ENCODE measurements around the gene PTPRQ. TPM values are rescaled to one million over a fixed set of nuclear protein-coding genes. Genes with fewer than 3 reads are reported as not detected.

Gene PTPRQ
- total RNA-seq, 1 donor from 2014 or later: 0.07 TPM

GRCh38 chr12:80565271-80565670 lies 121.2 kb downstream of the PTPRQ start:
- no peak overlapping the region for H3K4me2 ChIP-seq

GRCh38 chr12:80567401-80567800 lies 123.4 kb downstream of the PTPRQ start:
- no peak overlapping the region for H3K27ac Mint-ChIP-seq
- H3K36me3 Mint-ChIP-seq: no peaks in the 10 kb centered on the region
- Histone ChIP-seq H3K9ac (no peak overlapping the region), H4K20me1 (ENCODE audit: low read depth) (no peaks in the 10 kb centered on the region), H3K36me3 (no peaks in the 10 kb centered on the region), H3F3A (ENCODE audit: low read depth) (no peaks in the 10 kb centered on the region), H3K4me1 (no peaks in the 10 kb centered on the region), H3K27ac (no peak overlapping the region), H3K27me3 (no peaks in the 10 kb centered on the region), H2AFZ (replicated peaks) (no peak overlapping the region), H3K9me3 (ENCODE audit: low read depth) (no peaks in the 10 kb centered on the region), H3K4me2 (no peak overlapping the region), H3K4me3 (no peak overlapping the region), H3K79me2 (ENCODE audit: low read depth) (no peaks in the 10 kb centered on the region)
- TF ChIP-seq EZH2 (IDR thresholded peaks at IDR 0.05) (no peak), EZH2phosphoT487 (IDR thresholded peaks at IDR 0.05) (no peak), CTCF (IDR thresholded peaks at IDR 0.05) (no peak)
- peaks cover 4% of the 10 kb centered on the region for H3K9me3 Mint-ChIP-seq
- H3K4me1 Mint-ChIP-seq: no peaks in the 10 kb centered on the region
- H3K4me3 Mint-ChIP-seq: no peak overlapping the region
- no peak for DNase-seq (ENCODE audit: low spot score)
- H3K27me3 Mint-ChIP-seq (ENCODE audit: insufficient read depth, low read depth): peaks cover 3% of the 10 kb centered on the region

More at GRCh38 chr12:80565271-80565670, 121.2 kb downstream of the PTPRQ start:
- DNase-seq (ENCODE audit: low spot score): no peak
- Histone ChIP-seq H3K27me3 (no peaks in the 10 kb centered on the region), H3K4me1 (no peaks in the 10 kb centered on the region), H3K36me3 (no peaks in the 10 kb centered on the region), H3F3A (ENCODE audit: low read depth) (no peaks in the 10 kb centered on the region), H2AFZ (replicated peaks) (no peak overlapping the region), H3K9ac (no peak overlapping the region), H3K79me2 (ENCODE audit: low read depth) (no peaks in the 10 kb centered on the region), H3K27ac (no peak overlapping the region), H4K20me1 (ENCODE audit: low read depth) (no peaks in the 10 kb centered on the region), H3K4me3 (no peak overlapping the region), H3K9me3 (ENCODE audit: low read depth) (no peaks in the 10 kb centered on the region)
- H3K9me3 Mint-ChIP-seq: peaks cover 4% of the 10 kb centered on the region
- no peaks in the 10 kb centered on the region for H3K36me3 Mint-ChIP-seq
- H3K27ac Mint-ChIP-seq: no peak overlapping the region
- TF ChIP-seq CTCF (IDR thresholded peaks at IDR 0.05) (no peak), EZH2phosphoT487 (IDR thresholded peaks at IDR 0.05) (no peak), EZH2 (IDR thresholded peaks at IDR 0.05) (no peak)
- H3K4me1 Mint-ChIP-seq: no peaks in the 10 kb centered on the region
- peaks cover 3% of the 10 kb centered on the region for H3K27me3 Mint-ChIP-seq (ENCODE audit: insufficient read depth, low read depth)
- H3K4me3 Mint-ChIP-seq: no peak overlapping the region

GRCh38 chr12:80576641-80577418 lies 132.8 kb downstream of the PTPRQ start:
- Mint-ChIP-seq H3K4me1 (no peaks in the 10 kb centered on the region), H3K27ac (no peak overlapping the region), H3K4me3 (no peak overlapping the region), H3K9me3 (no peaks in the 10 kb centered on the region), H3K27me3 (ENCODE audit: insufficient read depth, low read depth) (no peaks in the 10 kb centered on the region), H3K36me3 (no peaks in the 10 kb centered on the region)
- no peak overlapping the region for H3K4me3 ChIP-seq
- TF ChIP-seq CTCF (IDR thresholded peaks at IDR 0.05) (no peak), EZH2phosphoT487 (IDR thresholded peaks at IDR 0.05) (no peak), EZH2 (IDR thresholded peaks at IDR 0.05) (no peak)
- no peak overlapping the region for H3K9ac ChIP-seq
- no peak overlapping the region for H3K4me2 ChIP-seq
- H4K20me1 ChIP-seq (ENCODE audit: low read depth): no peaks in the 10 kb centered on the region
- H3K27me3 ChIP-seq: no peaks in the 10 kb centered on the region
- no peak overlapping the region for H3K27ac ChIP-seq
- H3K36me3 ChIP-seq: no peaks in the 10 kb centered on the region
- no peak for DNase-seq (ENCODE audit: low spot score)
- no peaks in the 10 kb centered on the region for H3K4me1 ChIP-seq
- H3F3A ChIP-seq (ENCODE audit: low read depth): no peaks in the 10 kb centered on the region
- H2AFZ ChIP-seq (replicated peaks): no peak overlapping the region
- H3K79me2 ChIP-seq (ENCODE audit: low read depth): no peaks in the 10 kb centered on the region
- no peaks in the 10 kb centered on the region for H3K9me3 ChIP-seq (ENCODE audit: low read depth)

Data from neural progenitor cell (in vitro differentiated cells).